Erythroblast (primary cell): Measurements from ENCODE around the gene HMGN3.

Experiments
- GATA1 ChIP-seq: IDR thresholded peaks from 2 replicates; pipeline ENCODE4 v1.6.1; 2011; ENCODE audit warnings: low read depth, mild to moderate bottlenecking, control low read depth, low read length, moderate library complexity
- POLR2A ChIP-seq: IDR thresholded peaks from 2 replicates; pipeline ENCODE4 v1.6.1; 2011; ENCODE audit warnings: mild to moderate bottlenecking, low read length

GRCh38 chr6:79184641-79185040 lies 49.8 kb downstream of the HMGN3 start:
- no peak for TF ChIP-seq POLR2A
- TF ChIP-seq GATA1 = no peak
